Psoas muscle (tissue), 8 donors: Measurements from ENCODE around the gene ALDH1A1. TPM values are rescaled to one million over a fixed set of nuclear protein-coding genes. Genes with fewer than 3 reads are reported as not detected.

Source experiments
- ATAC-seq, 4 donors: fragments of 200-7000 bp; cut with Tn5 transposase; one replicate each; pipeline ENCODE4 v1.9.1; 2020; ENCODE audit warnings: moderate library complexity in 3 of 4, mild to moderate bottlenecking in 2 of 4
- DNase-seq, 2 donors: peaks; one replicate each; pipeline ENCODE4 v3.0.0-alpha.2; 2020
- H3K27ac ChIP-seq: fragments of 200-600 bp; one replicate; pipeline ENCODE4 v1.8.0; 2022
- H3K27me3 ChIP-seq, 3 donors: fragments of 200-600 bp in 1 of 3; one replicate each; pipeline versions ENCODE4 v1.6.1 to v1.8.0; 2013 to 2022; ENCODE audit warnings: low read length in 2 of 3, mild to moderate bottlenecking in 2 of 3, moderate library complexity in 1 of 3; ENCODE audit not compliant: insufficient read depth in 3 of 3
- H3K36me3 ChIP-seq, 2 donors: fragments of 200-600 bp in 1 of 2; one replicate each; pipeline versions ENCODE4 v1.6.1 to v1.8.0; 2013 to 2022; ENCODE audit warnings: low read depth in 1 of 2, mild to moderate bottlenecking in 1 of 2, moderate library complexity in 1 of 2; ENCODE audit not compliant: insufficient read depth in 1 of 2
- H3K4me1 ChIP-seq: fragments of 200-600 bp; one replicate; pipeline ENCODE4 v1.8.0; 2022
- H3K4me3 ChIP-seq: fragments of 200-600 bp; one replicate; pipeline ENCODE4 v1.8.0; 2022; ENCODE audit warnings: mild to moderate bottlenecking
- H3K9me3 ChIP-seq: fragments of 200-600 bp; one replicate; pipeline ENCODE4 v1.8.0; 2022
- WGBS, 3 donors: extraction: QIAGEN DNeasy Blood & Tissue Kit; methylation state at CpG; one replicate each; pipeline versions ENCODE4 v1.1.6 to v1.1.7; 2013; 5-methylcytosine and 5-hydroxymethylcytosine counted together
- intact Hi-C, 2 donors: fragments of 100-400 bp; cut with DNase I; formaldehyde crosslinking; loops; one replicate each; pipeline versions ENCODE4 v1.11.0 to v1.14.2; 2022
- polyA plus RNA-seq, 3 donors: library from polyadenylated mRNA; stranded (reverse); fragments of 200-250 nt; gene quantifications; one replicate each; pipeline ENCODE4 v1.2.3, GENCODE V29; 2013
- total RNA-seq, 4 donors: library from RNA; stranded (reverse); fragmentation: NEBNext Ultra II Directional in 2 of 4; extraction: Animal tissue kit (Norgen Biotek cat#: 25700) in 2 of 4; gene quantifications; one replicate each; pipeline versions ENCODE4 v1.2.1 to v1.2.4, GENCODE V29; 2021 to 2023
- TF ChIP-seq, protein P1 (sequence below): fragments of 200-600 bp; IDR thresholded peaks from one replicate; pipeline ENCODE4 v1.8.0; 2022; ENCODE audit warnings: antibody characterized with exemption
- donor health status: healthy with polysubstance abuse.
- donor health status: DM: no; HTN: no; CAD: no; lungs with moderate emphysema.
- donor health status: Bipolar disorder and iron deficiency.
- donor health status: healthy.
- donor health status: DM: yes; HTN: yes; CAD: no.
- donor health status: DM: no; HTN: no; CAD: no.
- donor health status: DM: no; HTN: no; CAD: no.
- donor health status: DM: yes; HTN: yes; CAD: no.

Gene ALDH1A1
- total and polyA plus RNA-seq, 7 donors: 7.0 to 57.0 (median 21.0) TPM

DNA sequence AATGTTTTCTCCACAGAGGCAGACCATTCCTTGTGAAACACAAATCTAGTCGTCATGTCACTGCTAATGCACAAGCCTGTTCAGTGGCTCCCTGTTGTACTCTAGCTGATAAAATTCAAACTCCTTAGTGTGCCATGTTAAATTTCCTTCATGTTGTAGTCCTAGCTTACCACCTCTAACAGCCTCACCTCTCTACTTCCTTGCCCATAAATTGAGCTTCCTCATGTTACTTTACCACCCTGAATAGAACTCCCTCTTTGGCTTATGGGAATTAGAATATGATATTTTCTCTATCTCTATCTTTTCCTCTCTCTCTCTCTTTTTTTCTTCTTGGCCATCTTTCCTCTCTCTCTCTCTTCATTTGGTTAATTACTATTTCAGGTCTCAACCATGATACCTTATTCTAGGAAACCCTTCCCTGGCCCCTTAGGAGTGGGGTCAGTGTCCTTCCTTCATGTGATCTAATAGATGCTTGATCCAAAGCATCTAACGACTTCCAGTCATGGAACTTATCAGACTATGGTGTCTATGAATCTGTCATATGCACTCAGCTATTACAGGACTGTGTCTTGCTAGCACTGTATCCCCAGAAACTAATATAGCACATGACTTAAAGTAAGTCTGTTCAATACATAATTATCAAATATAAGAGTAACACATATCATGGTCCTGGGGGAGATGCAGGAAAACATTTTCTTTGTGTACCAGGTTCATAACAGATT, 31.5 kb upstream of the ALDH1A1 start:
- peaks cover 7% of the 10 kb centered on the region for H3K4me1 ChIP-seq
- intact Hi-C loops: no loop called here
- peak overlapping the region; percentile 13 for H3K27ac ChIP-seq
- no peaks in the 10 kb centered on the region for H3K36me3 ChIP-seq
- H3K9me3 ChIP-seq: no peaks in the 10 kb centered on the region
- no peak for DNase-seq
- TF ChIP-seq, protein P1, sequence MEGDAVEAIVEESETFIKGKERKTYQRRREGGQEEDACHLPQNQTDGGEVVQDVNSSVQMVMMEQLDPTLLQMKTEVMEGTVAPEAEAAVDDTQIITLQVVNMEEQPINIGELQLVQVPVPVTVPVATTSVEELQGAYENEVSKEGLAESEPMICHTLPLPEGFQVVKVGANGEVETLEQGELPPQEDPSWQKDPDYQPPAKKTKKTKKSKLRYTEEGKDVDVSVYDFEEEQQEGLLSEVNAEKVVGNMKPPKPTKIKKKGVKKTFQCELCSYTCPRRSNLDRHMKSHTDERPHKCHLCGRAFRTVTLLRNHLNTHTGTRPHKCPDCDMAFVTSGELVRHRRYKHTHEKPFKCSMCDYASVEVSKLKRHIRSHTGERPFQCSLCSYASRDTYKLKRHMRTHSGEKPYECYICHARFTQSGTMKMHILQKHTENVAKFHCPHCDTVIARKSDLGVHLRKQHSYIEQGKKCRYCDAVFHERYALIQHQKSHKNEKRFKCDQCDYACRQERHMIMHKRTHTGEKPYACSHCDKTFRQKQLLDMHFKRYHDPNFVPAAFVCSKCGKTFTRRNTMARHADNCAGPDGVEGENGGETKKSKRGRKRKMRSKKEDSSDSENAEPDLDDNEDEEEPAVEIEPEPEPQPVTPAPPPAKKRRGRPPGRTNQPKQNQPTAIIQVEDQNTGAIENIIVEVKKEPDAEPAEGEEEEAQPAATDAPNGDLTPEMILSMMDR: no peak
- ATAC-seq: peak in 2 of 4 donors; percentile 19 to 46
- H3K4me3 ChIP-seq: no peak overlapping the region
- WGBS, 3 donors: 29 to 51% (median 32%) methylated on average over 2 of the region's 2 CpGs
- H3K27me3 ChIP-seq: no peaks in the 10 kb centered on the region

DNA sequence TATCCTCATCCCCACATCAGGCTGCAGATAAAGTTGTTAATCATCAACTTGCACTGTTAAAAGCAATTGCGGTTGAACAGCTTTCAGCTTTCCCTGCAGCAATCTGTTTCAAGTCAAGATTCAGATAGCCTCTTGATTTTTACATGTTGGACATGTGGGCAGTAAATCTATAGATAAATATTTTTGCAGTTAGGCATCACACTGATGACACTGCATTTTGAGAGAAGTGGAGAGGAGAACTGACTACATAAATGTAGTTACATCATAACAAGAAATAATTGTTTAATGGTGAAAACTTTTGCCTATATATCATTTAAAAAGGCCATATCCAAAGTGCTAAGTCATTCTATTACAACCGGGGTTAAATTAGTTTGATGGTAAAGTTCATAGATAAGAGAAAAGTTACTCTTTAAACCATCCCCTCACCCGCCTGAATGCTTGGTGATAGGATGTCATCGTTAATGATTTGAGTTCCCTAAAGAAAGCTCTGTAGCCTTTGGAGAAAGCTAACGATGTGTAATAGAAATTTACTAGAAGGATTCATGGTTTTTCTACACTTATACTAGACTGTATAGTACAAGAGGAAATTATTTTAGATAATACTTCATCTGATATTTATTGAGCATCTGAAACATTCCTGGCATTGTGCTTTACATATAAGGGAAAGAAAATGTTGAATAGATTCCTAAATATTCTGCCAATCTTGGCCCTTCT, 30.8 kb upstream of the ALDH1A1 start:
- Histone ChIP-seq H3K27me3 (no peaks in the 10 kb centered on the region), H3K9me3 (no peaks in the 10 kb centered on the region), H3K4me1 (peaks cover 11% of the 10 kb centered on the region), H3K27ac (peak overlapping the region; percentile 13), H3K36me3 (no peaks in the 10 kb centered on the region), H3K4me3 (no peak overlapping the region)
- no peak for DNase-seq
- TF ChIP-seq, protein P1: no peak
- intact Hi-C loops: no loop called here
- 77 to 88% (median 79%) methylated on average over 5 of the region's 5 CpGs for WGBS, 3 donors
- no peak for ATAC-seq

DNA sequence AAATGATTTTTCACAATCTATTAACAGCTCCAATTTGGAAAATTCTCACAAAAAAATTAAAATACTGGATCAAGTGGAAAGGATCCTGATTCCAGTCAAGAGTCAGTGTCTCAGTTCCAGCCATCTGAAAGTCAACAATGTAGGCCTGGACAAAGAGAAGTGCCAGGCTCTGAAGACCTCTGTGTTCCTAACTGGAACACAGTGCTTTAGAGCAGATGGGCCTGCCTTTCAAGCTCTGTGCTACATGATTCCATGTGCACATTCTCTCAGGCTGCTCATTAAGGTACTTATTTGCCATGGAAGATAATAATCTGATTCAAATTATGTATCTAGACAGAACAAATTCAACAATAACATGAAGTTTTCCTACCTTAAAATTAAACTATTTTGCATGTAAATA, 30.2 kb upstream of the ALDH1A1 start:
- Histone ChIP-seq H3K4me1 (peaks cover 11% of the 10 kb centered on the region), H3K9me3 (no peaks in the 10 kb centered on the region), H3K27me3 (no peaks in the 10 kb centered on the region), H3K36me3 (no peaks in the 10 kb centered on the region), H3K27ac (no peak overlapping the region), H3K4me3 (no peak overlapping the region)
- ATAC-seq (no peak), DNase-seq (no peak)
- TF ChIP-seq, protein P1: no peak
- intact Hi-C loops: no loop called here

DNA sequence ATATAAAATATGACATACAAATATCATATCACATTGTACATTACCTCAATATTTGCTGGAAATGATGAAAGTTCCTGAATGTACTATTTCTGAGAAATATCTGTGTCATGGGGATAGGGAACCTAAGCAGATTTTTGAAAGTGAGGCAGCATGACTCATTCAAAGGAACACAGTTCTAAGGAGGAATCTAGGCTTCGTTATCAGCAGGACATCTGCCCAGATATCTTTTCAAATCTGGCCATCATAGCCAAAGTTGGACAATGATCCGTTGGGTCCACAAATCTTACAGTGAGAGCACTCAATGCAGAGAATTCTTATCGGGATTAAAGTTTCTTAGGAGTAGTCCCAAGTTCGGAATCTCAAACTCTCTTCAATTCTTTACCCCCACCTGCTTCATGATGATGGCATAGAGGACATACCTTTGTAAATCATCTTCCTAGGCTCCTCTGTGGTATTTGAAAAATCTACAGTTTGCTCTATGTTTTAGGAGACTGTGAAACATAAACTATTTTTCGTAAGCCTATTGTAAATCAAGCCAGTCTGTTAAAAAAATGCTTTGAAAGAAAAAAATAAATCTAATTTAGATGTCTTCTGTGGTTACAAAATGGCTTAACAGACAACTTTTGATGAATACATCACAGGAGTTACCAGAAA, 29.4 kb upstream of the ALDH1A1 start:
- H3K4me3 ChIP-seq: no peak overlapping the region
- ATAC-seq (no peak), DNase-seq (no peak)
- H3K9me3 ChIP-seq: no peaks in the 10 kb centered on the region
- H3K4me1 ChIP-seq: peaks cover 11% of the 10 kb centered on the region
- intact Hi-C loops: no loop called here
- H3K36me3 ChIP-seq: no peaks in the 10 kb centered on the region
- no peaks in the 10 kb centered on the region for H3K27me3 ChIP-seq
- no peak overlapping the region for H3K27ac ChIP-seq
- TF ChIP-seq, protein P1: no peak
- 85 to 93% (median 88%) methylated on average over 5 of the region's 5 CpGs for WGBS, 3 donors
